Activated CD8-positive, alpha-beta T cell treated with anti-CD3 and anti-CD28 coated beads for 36 hours (primary cell): ENCODE results near the gene RNF157. TPM values are rescaled to one million over a fixed set of nuclear protein-coding genes. Genes with fewer than 3 reads are reported as not detected.
A peak's percentile ranks its signal among the peaks of the same experiment; 100 is the strongest.

Source experiments
- ATAC-seq: fragments of 200-7000 bp; cut with Tn5 transposase; one replicate; pipeline ENCODE4 v1.10.0; 2021; ENCODE audit warnings: mild to moderate bottlenecking, moderate library complexity
- CTCF ChIA-PET: fragments of 350-600 bp; sonication (Branson Sonifier 250); formaldehyde crosslinking; loops from one replicate; lab custom pipeline; 2021; ENCODE audit warnings: antibody characterized with exemption; lab: Charles Lee
- POLR2A ChIA-PET: fragments of 350-600 bp; sonication (Branson Sonifier 250); formaldehyde crosslinking; loops from one replicate; lab custom pipeline; 2021; ENCODE audit warnings: antibody characterized with exemption; lab: Charles Lee
- DNase-seq: peaks from one replicate; pipeline ENCODE4 v3.0.0-alpha.2; 2020
- H3K27ac Mint-ChIP-seq: one replicate; pipeline ENCODE4 v1.8.0; 2021; ENCODE audit warnings: mild to moderate bottlenecking, mixed read lengths
- H3K27me3 Mint-ChIP-seq: one replicate; pipeline ENCODE4 v1.8.0; 2021; ENCODE audit warnings: mixed read lengths
- H3K36me3 Mint-ChIP-seq: one replicate; pipeline ENCODE4 v1.8.0; 2021; ENCODE audit warnings: low read depth, mixed read lengths
- H3K4me1 Mint-ChIP-seq: one replicate; pipeline ENCODE4 v1.8.0; 2021; ENCODE audit warnings: low read depth, mixed read lengths
- H3K4me3 Mint-ChIP-seq: one replicate; pipeline ENCODE4 v1.8.0; 2021; ENCODE audit warnings: mild to moderate bottlenecking, moderate library complexity, mixed read lengths
- H3K9me3 Mint-ChIP-seq: one replicate; pipeline ENCODE4 v1.8.0; 2021; ENCODE audit warnings: mixed read lengths
- CTCF ChIP-seq: fragments of 200-600 bp; IDR thresholded peaks from one replicate; pipeline ENCODE4 v1.8.0; 2022; ENCODE audit warnings: antibody characterized with exemption, mild to moderate bottlenecking
- intact Hi-C: fragments of 100-400 bp; cut with micrococcal nuclease; formaldehyde crosslinking; loops from one replicate; pipeline ENCODE4 v1.10.0; 2022
- total RNA-seq, 2 experiments: library from RNA; stranded (reverse); gene quantifications; one replicate each; pipeline ENCODE4 v1.2.3, GENCODE V29; 2021

The RNF157 gene
- total RNA-seq, 2 experiments from 2014 or later: 37.2 to 44.5 TPM

GRCh38 chr17:76142585-76143041 lies 97.7 kb downstream of the RNF157 start:
- ChIA-PET POLR2A (interaction anchor here (0.6 to 7.3 kb wide), 14 partner anchors 9 to 132 kb away, joined by 3 to 56 read pairs (median 6); partner anchors contain the start of genes EXOC7 and UBALD2), CTCF (interaction anchor here (1.0 to 7.9 kb wide), 11 partner anchors 9 to 157 kb away, joined by 3 to 80 read pairs (median 4); no protein-coding TSS in a partner anchor)
- Mint-ChIP-seq H3K36me3 (peaks cover 18% of the 10 kb centered on the region), H3K27ac (peak overlapping the region; percentile 94), H3K4me3 (peak overlapping the region; percentile 72), H3K9me3 (no peaks in the 10 kb centered on the region), H3K4me1 (peaks cover 65% of the 10 kb centered on the region), H3K27me3 (peaks cover 1% of the 10 kb centered on the region)
- no peak for TF ChIP-seq CTCF
- ATAC-seq: no peak
- intact Hi-C loops: loop anchor here (5.0 kb wide), 1 partner anchor 125 kb away; the partner anchor contains the start of gene UBALD2
- no peak for DNase-seq

- Mint-ChIP-seq H3K9me3 (no peaks in the 10 kb centered on the region), H3K36me3 (peaks cover 14% of the 10 kb centered on the region), H3K4me1 (peaks cover 62% of the 10 kb centered on the region), H3K27ac (peak overlapping the region; percentile 94), H3K27me3 (peaks cover 1% of the 10 kb centered on the region), H3K4me3 (peak overlapping the region; percentile 72)
- ATAC-seq: no peak
- POLR2A ChIA-PET: interaction anchor here (0.6 to 7.3 kb wide), 9 partner anchors 10 to 130 kb away, joined by 3 to 56 read pairs (median 8); partner anchors contain the start of gene EXOC7
- intact Hi-C loops: loop anchor here (5.0 kb wide), 1 partner anchor 125 kb away; the partner anchor contains the start of gene UBALD2
- no peak for TF ChIP-seq CTCF
- DNase-seq: no peak
- CTCF ChIA-PET: interaction anchor here (1.0 to 7.9 kb wide), 11 partner anchors 10 to 157 kb away, joined by 3 to 80 read pairs (median 4); no protein-coding TSS in a partner anchor
These were observed 98.2 kb downstream of the RNF157 start for GRCh38 chr17:76142039-76142584.

- ChIA-PET CTCF (interaction anchor here (0.9 to 7.9 kb wide), 13 partner anchors 8 to 158 kb away, joined by 3 to 80 read pairs (median 5); no protein-coding TSS in a partner anchor), POLR2A (interaction anchor here (0.6 to 7.3 kb wide), 12 partner anchors 11 to 138 kb away, joined by 3 to 56 read pairs (median 4); partner anchors contain the start of genes EXOC7 and UBALD2)
- H3K9me3 Mint-ChIP-seq: no peaks in the 10 kb centered on the region
- peak; percentile 92 for DNase-seq
- intact Hi-C loops: loop anchor here (5.0 kb wide), 1 partner anchor 126 kb away; the partner anchor contains the start of gene UBALD2
- peaks cover 7% of the 10 kb centered on the region for H3K36me3 Mint-ChIP-seq
- peaks cover 57% of the 10 kb centered on the region for H3K4me1 Mint-ChIP-seq
- H3K4me3 Mint-ChIP-seq: peak within 1 kb of the TSS; percentile 72
- no peak for TF ChIP-seq CTCF
- H3K27ac Mint-ChIP-seq: peak within 1 kb of the TSS; percentile 46
- peak; percentile 67 for ATAC-seq
- H3K27me3 Mint-ChIP-seq: peaks cover 1% of the 10 kb centered on the region
These were observed 98.9 kb downstream of the RNF157 start, which contains the start of gene FOXJ1 for GRCh38 chr17:76141212-76142038. Gene FOXJ1, minus strand, starts transcription at chr17:76141245. Its CDS starts 850 bp downstream, at chr17:76140395.

- no peaks in the 10 kb centered on the region for H3K9me3 Mint-ChIP-seq
- intact Hi-C loops: loop anchor here (5.0 kb wide), 1 partner anchor 127 kb away; the partner anchor contains the start of gene UBALD2
- peaks cover 51% of the 10 kb centered on the region for H3K4me1 Mint-ChIP-seq
- peak overlapping the region; percentile 72 for H3K4me3 Mint-ChIP-seq
- DNase-seq (no peak), ATAC-seq (peak; percentile 6)
- peaks cover 1% of the 10 kb centered on the region for H3K27me3 Mint-ChIP-seq
- ChIA-PET POLR2A (interaction anchor here (0.6 to 7.3 kb wide), 14 partner anchors 10 to 153 kb away, joined by 3 to 56 read pairs (median 3); partner anchors contain the start of genes EXOC7 and UBALD2), CTCF (interaction anchor here (0.8 to 7.9 kb wide), 12 partner anchors 9 to 139 kb away, joined by 3 to 80 read pairs (median 5); no protein-coding TSS in a partner anchor)
- peak overlapping the region; percentile 34 for H3K27ac Mint-ChIP-seq
- TF ChIP-seq CTCF: no peak
- H3K36me3 Mint-ChIP-seq: peaks cover 7% of the 10 kb centered on the region
These were observed 99.6 kb downstream of the RNF157 start for GRCh38 chr17:76140661-76141211.
